ENCODE results near the gene THRAP3. TPM values are rescaled to one million over a fixed set of nuclear protein-coding genes. Genes with fewer than 3 reads are reported as not detected.

THRAP3 gene
- total and polyA plus RNA-seq, 2 of the 8 experiments (the other 6 are each of a cell fraction or from before 2014, with no cell fraction given), result 40.2 to 183 TPM

DNA sequence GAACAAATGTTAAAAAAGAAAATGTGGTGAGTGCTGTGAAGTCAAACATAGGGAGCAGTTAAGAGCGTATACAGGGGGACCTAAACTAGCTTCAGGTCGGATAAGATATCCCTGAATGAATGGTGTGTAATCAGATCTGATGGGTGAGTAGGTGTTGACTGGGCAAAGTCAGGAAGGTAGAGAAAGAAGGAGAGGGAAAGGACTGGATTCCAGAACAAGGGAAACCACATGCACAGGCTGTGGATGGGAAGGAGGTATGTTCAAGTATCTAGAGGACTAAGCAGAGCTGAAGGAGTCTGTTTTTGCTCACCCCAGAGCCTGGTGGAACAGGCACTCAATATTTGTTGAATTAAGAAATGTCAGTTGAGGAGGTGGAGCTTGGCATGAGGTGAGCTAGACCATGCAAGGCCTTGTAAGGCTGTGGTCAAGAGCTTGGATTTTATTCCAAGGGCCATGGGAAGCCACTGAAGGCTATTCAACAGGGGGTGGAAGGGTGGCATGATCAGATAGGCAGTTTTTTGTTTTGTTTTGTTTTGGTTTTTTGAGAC is 40.9 kb upstream of the THRAP3 start:
- Histone ChIP-seq H3K4me3 (ENCODE audit: extremely low read depth in 1 of 4, insufficient read depth in 2 of 4, low read depth in 3 of 4, low read length in 4 of 4) (no peak overlapping the region), H2BK15ac (ENCODE audit: low read length) (no peak overlapping the region), H2BK12ac (ENCODE audit: low read depth, low read length) (no peak overlapping the region), H4K5ac (ENCODE audit: insufficient read length, low read depth, low read length) (no peak overlapping the region), H3K27ac (ENCODE audit: low read depth, low read length) (no peak overlapping the region), H3K18ac (ENCODE audit: extremely low read depth, low read length) (no peak overlapping the region), H3K36me3 (ENCODE audit: control insufficient read depth in 2 of 4, insufficient read depth in 4 of 4, low read length in 3 of 4) (peaks cover 5 to 12% (median 7%) of the 10 kb centered on the region in 4 experiments; a peak in 6 of 8 replicates), H2BK120ac (replicated peaks; ENCODE audit: low read depth, low read length) (no peak overlapping the region), H3K56ac (replicated peaks; ENCODE audit: insufficient read length, low read depth, low read length) (no peak overlapping the region), H2BK20ac (ENCODE audit: low read length) (no peak overlapping the region), H3K9ac (replicated peaks in 1 of 4; ENCODE audit: extremely low read depth in 1 of 4, low read depth in 3 of 4, low read length in 3 of 4) (no peak overlapping the region), H4K91ac (replicated peaks; ENCODE audit: insufficient read length, low read length) (no peak overlapping the region), H3K27me3 (replicated peaks in 1 of 4; ENCODE audit: control insufficient read depth in 3 of 4, extremely low read depth in 1 of 4, insufficient read depth in 3 of 4, low read length in 3 of 4) (no peaks in the 10 kb centered on the region), H3K4me1 (replicated peaks in 1 of 4; ENCODE audit: control insufficient read depth in 3 of 4, insufficient read depth in 4 of 4, low read length in 3 of 4) (peaks cover 5 to 15% (median 7%) of the 10 kb centered on the region in 4 experiments; a peak in 5 of 7 replicates), H3K14ac (ENCODE audit: insufficient read length) (no peak overlapping the region), H4K20me1 (replicated peaks in 1 of 2; ENCODE audit: control insufficient read depth in 1 of 2, insufficient read depth in 2 of 2, low read length in 2 of 2) (peaks cover 0 to 4% of the 10 kb centered on the region in 2 experiments), H3K9me3 (ENCODE audit: insufficient read depth in 2 of 2, low read depth in 1 of 2, low read length in 1 of 2) (no peaks in the 10 kb centered on the region), H3K4ac (replicated peaks; ENCODE audit: insufficient read length, low read depth, low read length) (no peak overlapping the region), H4K8ac (ENCODE audit: extremely low read depth, insufficient read depth, low read length) (no peak overlapping the region), H3K23me2 (ENCODE audit: low read depth, low read length) (peaks cover 4% of the 10 kb centered on the region; the same call in 1 of the 2 replicates), H2AFZ (ENCODE audit: low read length) (no peak overlapping the region), H3K4me2 (ENCODE audit: insufficient read depth in 1 of 2, low read depth in 2 of 2, low read length in 2 of 2) (no peak overlapping the region), H2AK5ac (ENCODE audit: low read depth, low read length) (0 out of 2 replicates have a peak overlapping the region, but pooled peaks have one; percentile 24), H3K79me2 (ENCODE audit: control insufficient read depth in 1 of 2, insufficient read depth in 2 of 2, low read length in 2 of 2) (no peaks in the 10 kb centered on the region), H3K79me1 (ENCODE audit: low read depth, low read length) (no peaks in the 10 kb centered on the region), H2BK5ac (ENCODE audit: low read depth, low read length) (no peak overlapping the region; the same call in 1 of the 2 replicates), H3K23ac (ENCODE audit: insufficient read length) (no peak overlapping the region)
- FAIRE-seq, result no peak
- no peak for DNase-seq (ENCODE audit: low read depth in 1 of 2, low spot score in 2 of 2)
- no peak for TF ChIP-seq HDAC2 (IDR thresholded peaks at IDR 0.05; ENCODE audit: borderline replicate concordance in 1 of 2, low read depth in 2 of 2, low read length in 2 of 2)
- no peak for TF ChIP-seq RFX5 (IDR thresholded peaks at IDR 0.05; ENCODE audit: borderline replicate concordance, low read depth, low read length)
- CTCF ChIA-PET (ENCODE audit: partially characterized antibody), result interaction anchor here (0.5 to 13.3 kb wide), 9 partner anchors 16 to 1009 kb away, joined by 3 to 261 read pairs (median 4); partner anchors contain the start of genes MAP7D1 and TRAPPC3
- POLR2A ChIA-PET (ENCODE audit: partially characterized antibody), result interaction anchor here (0.7 to 2.8 kb wide), 8 partner anchors 13 to 33 kb away, joined by 3 to 12 read pairs (median 5); partner anchors contain the start of genes MAP7D1 and TRAPPC3
- 86% methylated on average over 2 of the region's 2 CpGs; no CpG with 5 or more reads in 1 of the 2 experiments for WGBS, 2 experiments (ENCODE audit: extremely low coverage in 1 of 2, insufficient coverage in 1 of 2, insufficient read length in 1 of 2, insufficient replicate concordance in 2 of 2, low coverage in 1 of 2, low lambda C conversion rate in 2 of 2, missing lambda C conversion rate in 1 of 2)

Data from H1 (cell line).